Effector CD8-positive, alpha-beta T cell (primary cell): ENCODE results near the gene CECR2.
"Not testable (repeated sequence)": the region's sequence is repeated elsewhere in the genome, so short reads cannot be mapped to it uniquely, and the experiment has no call there.

Experiments
- DNase-seq: peaks from one replicate; lab custom pipeline; 2025; lab: John Stamatoyannopoulos, UW

CECR2 gene

DNA sequence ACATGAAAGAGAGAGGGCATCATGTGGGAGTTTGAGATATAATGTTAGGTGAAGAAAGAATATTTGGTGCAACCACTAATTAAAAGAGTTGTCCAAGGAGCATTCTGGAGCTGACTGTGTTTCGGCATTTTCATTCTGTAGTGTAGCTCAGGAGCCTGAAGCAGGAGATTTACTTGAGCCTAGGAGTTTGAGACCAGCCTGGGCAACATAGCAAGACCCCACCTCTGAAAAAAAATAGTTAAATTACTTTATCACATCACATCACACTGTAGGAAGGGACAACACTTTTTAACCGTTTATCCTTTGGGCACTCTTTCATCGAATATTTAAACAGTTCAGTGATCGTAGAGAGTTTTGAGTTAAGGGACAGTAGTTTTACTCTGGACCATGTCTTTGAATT is 143.7 kb downstream of the CECR2 start:
- no peak for DNase-seq

DNA sequence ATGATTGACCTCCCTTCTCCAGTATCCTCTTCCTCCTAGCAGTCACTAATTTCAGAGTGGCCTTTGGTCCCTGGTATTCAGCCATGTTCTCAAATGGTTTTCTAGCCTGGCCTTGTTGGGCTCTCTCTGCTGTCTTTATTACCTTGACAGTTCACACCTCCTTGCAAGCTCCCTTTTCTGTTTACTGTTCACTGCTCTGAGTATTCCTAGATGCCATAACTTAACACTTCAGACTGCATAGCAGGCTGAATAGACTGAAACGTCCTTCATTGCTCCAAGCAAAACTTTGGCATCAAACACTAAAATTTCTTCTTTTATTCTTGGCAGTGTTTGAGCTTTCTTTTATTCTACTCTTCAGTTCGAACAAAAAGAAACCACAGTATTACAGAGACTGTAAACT is 144.4 kb downstream of the CECR2 start:
- DNase-seq, result no peak

DNA sequence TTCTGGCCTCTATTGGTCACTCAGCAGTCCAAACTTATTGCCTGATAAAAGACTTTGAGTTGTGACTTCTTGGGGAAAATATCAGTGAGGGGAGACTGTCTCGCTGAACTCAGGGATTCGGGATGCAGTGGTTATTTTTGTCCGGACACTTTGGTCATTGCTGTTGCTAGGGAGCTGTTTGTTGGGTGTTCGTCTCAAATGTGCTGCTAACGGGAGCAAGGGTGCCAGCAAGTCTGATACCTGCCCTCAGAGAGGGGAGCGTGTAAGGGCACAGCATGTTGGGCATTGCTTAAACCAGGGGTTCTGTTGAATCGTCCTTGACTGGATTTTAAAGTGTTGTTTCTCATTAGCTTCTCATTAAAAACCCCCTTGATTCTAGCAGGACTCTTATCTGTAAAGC is 144.8 kb downstream of the CECR2 start:
- DNase-seq, result no peak

DNA sequence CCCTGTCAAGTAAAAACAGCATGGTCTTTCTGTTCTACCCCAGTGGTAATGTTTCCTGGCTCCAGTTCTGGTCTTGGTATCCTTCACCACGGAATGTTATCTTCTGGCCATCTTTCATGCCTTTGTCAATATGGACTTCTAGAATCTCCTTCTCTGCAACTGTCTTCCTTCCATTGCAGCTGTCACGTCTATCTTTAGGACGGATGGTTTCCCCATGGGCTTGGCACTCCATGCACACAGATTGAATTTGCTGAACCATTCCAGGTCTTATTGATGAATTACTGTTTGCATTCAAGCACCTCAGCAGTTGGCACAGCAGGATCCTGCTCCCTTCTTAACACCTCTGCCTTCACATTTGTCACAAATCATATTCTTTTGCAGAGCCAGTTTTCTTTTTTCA is 149.1 kb downstream of the CECR2 start:
- DNase-seq, result no peak

DNA sequence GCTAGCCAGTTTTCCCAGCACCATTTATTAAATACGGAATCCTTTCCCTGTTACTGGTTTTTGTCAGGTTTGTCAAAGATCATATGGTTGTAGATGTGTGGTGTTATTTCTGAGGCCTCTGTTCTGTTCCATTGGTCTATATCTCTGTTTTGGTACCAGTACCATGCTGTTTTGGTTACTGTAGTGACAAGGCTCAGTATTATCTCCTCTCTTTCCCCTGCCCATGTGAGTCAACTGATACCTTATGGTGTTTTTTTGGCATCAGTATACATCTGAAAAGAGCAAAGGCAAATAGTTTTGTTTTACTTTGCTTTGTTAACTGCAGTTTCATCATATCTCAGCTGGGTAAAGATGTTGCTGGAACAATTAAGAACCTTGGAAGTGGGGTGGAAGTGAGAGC is 152.7 kb downstream of the CECR2 start:
- not testable (repeated sequence) for DNase-seq

DNA sequence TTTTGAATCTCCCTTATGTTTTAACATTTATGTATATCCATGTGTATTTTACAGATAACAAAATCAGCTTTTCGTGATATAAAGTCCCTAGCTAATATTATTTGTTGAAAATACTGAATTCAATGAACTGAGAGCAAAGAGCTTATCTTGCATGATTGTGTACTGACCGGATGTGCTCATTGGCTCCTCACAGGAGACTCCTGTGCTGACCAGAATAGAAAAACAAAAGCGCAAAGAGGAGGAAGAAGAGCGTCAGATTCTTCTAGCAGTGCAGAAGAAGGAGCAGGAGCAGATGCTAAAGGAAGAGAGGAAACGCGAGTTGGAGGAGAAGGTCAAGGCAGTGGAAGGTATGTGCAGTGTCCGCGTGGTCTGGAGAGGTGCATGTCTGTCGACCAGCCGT is 154.7 kb downstream of the CECR2 start:
- DNase-seq, result no peak

DNA sequence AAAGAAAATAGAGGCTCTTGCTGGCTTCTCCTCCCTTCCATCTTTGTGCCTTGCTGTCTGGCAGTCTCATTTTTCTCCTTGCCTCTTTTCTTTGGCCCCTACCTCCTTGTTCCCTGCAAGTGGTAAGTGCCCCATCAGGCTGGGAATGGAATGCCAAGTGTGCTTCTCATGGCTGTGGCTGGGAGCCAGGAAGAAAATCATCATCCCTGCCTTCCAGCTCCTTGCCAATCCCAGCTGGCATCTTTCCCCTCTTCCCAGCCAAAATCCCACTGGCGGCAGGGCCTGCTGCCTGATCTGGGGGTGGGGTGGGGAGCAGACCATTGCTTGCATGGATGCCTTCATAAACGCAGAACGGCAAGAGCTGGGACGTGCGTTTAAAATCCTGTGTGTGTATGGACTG is 167.0 kb downstream of the CECR2 start:
- DNase-seq, result no peak

DNA sequence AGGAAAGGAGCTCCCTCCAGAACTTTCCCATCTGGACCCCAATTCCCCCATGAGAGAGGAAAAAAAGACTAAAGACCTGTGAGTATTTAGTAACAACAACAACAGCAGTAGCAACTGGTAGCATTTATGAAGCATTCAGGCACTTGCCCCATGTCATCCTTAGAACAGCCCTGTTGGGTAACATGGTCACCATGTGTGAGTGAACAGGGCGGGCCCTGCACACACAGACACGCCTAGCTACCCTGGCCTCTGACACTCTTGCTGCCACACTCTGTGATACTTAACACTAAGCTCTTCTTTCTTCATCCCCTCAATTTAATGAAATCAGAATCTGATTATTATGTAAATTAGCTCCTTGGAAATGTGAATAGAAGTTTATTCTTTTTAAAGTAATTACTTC is 167.9 kb downstream of the CECR2 start:
- DNase-seq, result no peak

DNA sequence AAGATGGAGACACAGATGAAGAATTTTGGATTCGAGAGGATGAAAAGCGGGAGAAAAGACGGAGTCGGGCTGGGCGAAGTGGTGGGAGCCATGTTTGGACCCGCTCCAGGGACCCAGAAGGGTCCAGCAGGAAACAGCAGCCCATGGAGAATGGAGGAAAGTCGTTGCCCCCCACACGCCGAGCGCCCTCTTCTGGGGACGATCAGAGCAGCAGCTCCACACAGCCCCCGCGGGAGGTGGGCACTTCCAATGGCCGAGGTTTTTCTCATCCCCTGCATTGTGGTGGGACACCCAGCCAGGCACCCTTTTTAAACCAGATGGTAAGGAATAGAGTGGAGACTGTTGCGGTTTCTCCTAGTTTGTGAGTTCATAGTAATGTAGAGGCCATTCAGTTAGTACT is 171.2 kb downstream of the CECR2 start:
- no peak for DNase-seq

DNA sequence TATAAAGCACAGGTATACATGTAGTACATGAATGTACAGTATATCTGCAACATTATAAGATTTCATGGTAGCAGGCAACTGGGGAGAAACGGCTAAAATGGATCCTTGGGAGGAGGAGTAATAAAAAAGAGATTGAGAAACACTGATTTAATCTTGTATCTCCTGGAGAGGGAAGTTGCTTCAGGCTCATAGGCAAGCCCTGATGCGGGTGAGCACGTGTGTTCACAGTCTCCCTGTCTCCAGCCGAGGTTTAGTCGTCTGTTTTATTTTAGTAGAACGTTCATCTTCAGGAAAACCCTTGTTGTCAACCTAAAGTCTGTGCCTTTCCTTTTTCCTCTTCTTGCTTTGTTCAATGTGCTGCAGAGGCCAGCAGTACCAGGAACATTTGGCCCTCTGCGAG is 172.2 kb downstream of the CECR2 start:
- DNase-seq, result no peak

DNA sequence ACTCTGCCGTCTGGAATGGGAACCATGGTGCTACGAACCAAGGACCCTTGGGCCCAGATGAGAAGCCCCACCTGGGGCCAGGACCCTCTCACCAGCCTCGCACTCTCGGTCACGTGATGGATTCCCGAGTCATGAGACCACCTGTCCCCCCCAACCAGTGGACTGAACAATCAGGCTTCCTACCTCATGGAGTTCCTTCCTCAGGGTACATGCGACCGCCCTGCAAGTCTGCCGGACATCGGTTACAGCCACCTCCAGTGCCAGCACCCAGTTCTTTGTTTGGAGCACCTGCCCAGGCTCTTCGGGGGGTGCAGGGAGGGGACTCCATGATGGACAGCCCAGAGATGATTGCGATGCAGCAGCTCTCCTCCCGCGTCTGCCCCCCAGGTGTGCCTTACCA is 173.2 kb downstream of the CECR2 start:
- no peak for DNase-seq

DNA sequence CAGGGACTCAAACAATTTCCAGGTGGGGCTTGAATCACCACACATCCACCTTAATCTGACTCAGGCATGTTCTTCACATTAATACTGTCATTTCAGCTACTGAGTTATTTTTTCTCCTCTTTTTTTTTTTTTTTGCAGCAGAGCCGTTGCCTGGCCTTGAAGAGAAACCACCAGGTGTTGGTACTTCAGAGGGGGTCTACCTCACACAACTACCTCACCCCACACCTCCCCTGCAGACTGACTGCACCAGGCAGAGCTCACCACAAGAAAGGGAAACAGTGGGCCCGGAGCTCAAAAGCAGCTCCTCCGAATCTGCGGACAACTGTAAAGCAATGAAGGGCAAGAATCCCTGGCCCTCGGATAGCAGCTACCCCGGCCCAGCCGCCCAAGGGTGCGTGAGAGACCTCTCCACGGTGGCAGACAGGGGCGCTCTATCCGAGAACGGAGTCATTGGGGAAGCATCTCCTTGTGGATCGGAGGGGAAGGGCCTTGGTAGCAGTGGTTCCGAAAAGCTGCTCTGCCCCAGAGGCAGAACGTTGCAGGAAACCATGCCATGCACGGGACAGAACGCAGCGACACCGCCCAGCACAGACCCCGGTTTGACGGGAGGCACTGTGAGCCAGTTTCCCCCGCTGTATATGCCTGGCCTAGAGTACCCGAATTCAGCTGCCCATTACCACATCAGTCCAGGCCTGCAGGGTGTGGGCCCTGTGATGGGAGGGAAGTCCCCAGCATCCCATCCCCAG is 178.9 kb downstream of the CECR2 start:
- DNase-seq, result no peak

DNA sequence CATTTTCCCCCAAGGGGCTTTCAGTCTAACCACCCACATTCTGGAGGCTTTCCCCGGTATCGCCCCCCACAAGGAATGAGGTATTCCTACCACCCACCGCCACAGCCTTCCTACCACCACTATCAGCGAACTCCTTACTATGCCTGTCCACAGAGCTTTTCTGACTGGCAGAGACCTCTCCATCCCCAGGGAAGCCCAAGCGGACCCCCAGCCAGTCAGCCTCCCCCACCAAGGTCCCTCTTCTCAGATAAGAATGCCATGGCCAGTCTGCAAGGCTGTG is 179.4 kb downstream of the CECR2 start:
- DNase-seq, result no peak

DNA sequence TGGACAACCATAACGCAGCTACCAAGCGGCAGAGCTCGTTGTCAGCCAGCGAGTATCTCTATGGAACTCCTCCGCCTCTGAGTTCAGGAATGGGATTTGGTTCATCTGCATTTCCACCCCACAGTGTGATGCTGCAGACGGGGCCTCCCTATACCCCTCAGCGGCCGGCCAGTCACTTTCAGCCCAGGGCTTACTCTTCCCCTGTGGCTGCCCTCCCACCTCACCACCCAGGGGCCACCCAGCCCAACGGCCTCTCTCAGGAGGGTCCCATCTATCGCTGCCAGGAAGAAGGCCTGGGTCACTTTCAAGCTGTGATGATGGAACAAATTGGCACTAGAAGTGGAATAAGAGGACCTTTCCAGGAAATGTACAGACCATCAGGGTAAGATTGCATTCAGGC is 179.9 kb downstream of the CECR2 start:
- DNase-seq, result no peak

DNA sequence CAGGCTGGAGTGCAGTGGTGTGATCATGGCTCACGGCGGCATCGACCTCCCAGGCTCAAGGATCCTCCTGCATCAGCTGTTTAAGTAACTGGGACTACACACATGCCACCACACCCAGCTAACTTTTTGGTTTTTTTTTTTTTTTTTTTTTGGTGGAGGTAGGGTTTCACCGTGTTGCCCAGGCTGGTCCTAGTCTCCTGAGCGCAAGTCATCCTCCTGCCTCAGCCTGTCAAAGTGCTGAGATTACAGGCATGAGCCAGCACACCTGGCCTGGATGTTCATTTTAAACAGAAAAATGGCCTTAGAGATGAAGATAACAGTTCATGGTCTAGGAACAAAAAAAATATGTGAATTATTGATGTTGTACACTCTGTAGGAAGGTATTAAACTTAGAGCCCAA is 180.4 kb downstream of the CECR2 start:
- DNase-seq, result no peak

DNA sequence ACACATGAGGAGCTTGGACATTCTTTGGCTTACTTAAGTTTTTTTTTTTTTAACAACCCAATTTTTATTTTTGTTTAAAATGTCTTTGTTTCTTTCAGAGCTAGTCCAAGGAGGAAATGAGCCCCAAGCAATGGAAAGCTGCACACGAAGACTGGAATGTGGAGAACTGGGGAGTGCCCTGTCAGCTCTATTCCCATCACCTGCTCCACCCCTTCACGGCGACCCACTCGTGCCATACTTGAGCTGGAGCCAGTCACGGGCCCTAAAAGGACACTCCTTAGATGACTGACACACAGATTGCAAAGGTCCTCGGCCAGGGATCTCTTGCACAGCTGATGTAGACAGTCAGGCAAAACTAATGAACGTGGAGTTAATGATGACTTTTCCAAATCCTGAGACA is 183.5 kb downstream of the CECR2 start:
- no peak for DNase-seq

DNA sequence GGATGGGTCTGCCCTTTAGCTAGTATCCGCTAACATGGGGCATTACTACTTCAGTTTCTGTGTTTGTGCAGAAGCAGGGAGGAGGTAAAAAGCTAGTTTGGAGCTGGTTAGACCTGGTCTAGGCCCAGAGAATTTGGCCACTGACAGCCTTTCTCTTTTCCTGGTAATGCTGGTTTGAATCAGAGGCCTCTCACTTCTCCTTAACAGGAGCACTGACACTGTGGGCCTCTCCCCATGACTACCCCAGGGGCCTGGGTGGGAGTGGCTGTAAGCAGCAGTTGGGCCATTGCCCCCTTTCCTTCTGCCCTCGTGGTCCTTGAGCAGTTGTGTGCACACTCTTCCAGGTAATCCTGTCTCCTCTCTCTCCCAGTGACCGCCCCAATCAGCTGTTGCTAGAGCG is 185.6 kb downstream of the CECR2 start:
- no peak for DNase-seq

DNA sequence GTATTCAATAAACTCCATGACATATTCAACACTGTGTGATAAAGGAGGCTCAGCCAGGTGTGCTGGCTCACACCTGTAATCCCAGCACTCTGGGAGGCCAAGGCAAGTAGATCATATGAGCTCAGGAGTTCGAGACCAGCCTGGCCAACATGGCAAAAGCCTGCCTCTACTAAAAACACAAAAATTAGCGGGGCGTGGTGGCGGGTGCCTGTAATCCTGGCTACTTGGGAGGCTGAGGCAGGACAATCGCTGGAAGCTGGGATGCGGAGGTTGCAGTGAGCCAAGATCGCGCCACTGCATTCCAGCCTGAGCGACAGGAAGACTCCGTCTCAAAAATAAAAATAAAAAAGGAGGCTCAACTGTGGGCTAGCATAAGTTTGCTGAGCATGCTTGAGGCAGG is 189.9 kb downstream of the CECR2 start:
- no peak for DNase-seq

DNA sequence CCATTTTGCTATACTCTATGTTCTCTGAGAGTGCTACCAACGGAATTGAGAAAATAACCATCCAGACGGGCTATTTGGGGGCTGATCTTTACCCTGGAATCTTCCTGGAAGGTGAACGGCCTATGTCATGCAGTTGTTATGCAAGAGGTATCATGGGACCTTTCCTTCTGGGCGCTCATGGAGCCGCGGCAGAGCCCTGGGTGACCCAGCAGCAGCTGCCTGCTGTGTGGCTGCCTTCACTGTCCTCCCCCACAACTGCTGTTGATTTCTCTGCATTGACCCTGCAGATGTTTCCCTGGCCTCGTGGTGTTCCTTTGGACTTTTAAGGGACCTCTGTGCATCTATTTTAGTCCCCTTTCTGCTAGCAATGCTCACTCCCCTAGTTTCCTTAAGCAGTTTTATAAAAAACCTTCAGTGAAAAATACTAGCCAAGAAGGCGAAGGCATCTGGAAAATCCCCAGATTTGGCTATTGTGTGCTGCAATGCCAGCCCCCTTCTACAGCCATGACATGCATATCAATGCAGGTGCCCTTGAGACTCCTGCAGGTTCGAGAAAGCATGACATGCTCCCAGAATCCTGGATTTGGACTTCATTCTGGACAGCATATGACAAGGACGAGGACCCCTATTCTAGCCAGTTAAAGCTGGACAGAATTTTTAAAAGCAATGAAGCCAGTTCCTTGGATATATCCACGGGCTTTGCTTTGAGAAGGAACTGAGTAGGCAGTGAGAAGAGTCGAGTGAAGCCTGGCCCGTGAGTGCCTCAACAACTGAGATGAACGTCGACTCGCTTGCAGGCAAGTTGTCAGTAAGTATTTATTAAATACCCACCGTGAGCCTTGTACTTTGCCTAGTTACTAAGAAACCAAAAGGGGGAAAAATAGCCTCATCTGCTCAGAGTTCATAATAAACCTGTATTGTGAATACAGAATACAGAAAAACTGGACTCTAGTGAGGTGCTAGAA is 193.9 kb downstream of the CECR2 start, which contains the start of gene SLC25A18:
TSS of gene SLC25A18 (plus strand) at position 593 of the 965 bp plus-strand sequence. CDS start 16,447 bp downstream, outside the sequence.
- no peak for DNase-seq

DNA sequence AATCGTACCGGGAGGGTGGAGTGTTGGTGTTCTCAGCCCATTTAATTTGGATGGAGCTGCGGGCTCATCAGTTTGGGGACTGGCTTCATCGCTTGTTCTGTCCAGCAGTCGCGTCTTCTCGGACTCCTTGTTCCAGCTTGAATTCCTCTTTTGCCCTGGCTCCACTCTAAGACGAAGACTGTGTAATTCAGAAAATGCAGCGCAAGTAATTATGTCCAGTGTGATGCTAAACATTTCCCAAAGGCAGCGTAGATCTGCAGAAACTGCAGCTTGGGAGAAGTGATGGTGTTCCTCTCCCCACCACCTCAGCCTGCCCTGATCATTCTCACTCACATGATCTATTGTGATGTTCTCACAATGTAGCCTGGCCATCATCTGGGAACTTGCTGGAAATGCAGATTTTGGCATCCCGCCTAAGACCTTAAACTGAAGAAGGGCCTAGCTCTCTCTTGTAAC is 194.7 kb downstream of the CECR2 start:
- no peak for DNase-seq

DNA sequence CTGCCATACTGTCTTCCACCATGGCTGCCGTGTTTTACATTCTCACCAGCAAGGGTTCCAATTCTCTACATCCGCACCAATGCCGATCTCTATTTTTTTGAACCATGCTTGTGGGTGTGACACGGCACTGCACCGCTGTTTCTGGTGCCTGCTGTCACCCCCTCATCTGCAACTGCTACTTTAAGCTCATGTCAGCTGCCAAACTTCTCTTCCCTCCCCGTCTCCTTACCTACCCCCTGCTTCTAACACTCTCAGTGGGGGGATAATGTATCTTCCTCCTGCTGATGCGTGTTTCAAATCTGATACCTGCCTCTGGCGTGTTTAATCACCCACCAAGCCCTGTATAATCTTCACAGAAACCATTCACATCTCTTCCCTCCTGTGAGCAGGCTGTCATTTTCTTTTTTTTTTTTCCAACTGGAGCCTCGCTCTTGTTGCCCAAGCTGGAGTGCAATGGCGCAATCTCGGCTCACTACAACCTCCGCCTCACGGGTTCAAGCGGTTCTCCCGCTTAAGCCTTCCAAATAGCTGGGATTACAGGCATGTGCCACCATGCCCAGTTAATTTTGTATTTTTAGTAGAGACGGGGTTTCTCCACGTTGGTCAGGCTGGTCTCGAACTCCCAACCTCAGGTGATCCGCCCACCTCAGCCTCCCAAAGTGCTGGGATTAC is 196.9 kb downstream of the CECR2 start:
- not testable (repeated sequence) for DNase-seq

DNA sequence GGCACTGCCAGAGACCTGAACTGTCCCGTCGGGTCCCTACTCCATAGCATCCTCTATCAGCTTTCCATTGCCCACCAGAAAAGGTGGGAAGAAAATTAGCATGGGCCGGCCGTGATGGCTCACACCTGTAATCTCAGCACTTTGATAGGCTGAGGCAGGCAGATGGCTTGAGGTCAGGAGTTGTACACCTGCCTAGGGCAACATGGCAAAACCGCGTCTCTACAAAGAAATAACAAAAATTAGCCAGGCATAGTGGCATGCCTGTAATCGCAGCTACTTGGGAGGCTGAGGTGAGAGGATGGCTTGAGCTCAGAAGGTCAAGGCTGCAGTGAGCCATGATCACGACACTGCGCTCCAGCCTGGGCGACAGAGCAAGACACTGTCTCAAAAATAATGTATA is 197.5 kb downstream of the CECR2 start:
- no peak for DNase-seq
